IMR-90 (cell line): Measurements from ENCODE around the gene EIF3M. TPM values are rescaled to one million over a fixed set of nuclear protein-coding genes. Genes with fewer than 3 reads are reported as not detected.

ENCODE experiments used
- ATAC-seq: fragments of 200-7000 bp; cut with Tn5 transposase; 2 replicates; pipeline ENCODE4 v1.9.1; 2020; ENCODE audit warnings: low read depth, mild to moderate bottlenecking, moderate library complexity
- BruUV-seq: library from RNA; stranded (reverse); fragments of 400-500 nt; replicated peaks from 2 replicates; lab custom pipeline; 2021; lab: Mats Ljungman, UMichigan
- CTCF ChIA-PET: fragments of 300-600 bp; formaldehyde crosslinking; extraction: SDS; loops from one replicate; lab custom pipeline; 2021; ENCODE audit warnings: antibody characterized with exemption; lab: Yijun Ruan, JAX
- POLR2A ChIA-PET: fragments of 300-600 bp; sonication (Branson Sonifier 250); formaldehyde crosslinking; loops from one replicate; lab custom pipeline; 2022; ENCODE audit warnings: antibody characterized with exemption; ENCODE audit not compliant: unreplicated experiment; lab: Charles Lee
- DNase-seq: peaks from one replicate; pipeline ENCODE4 v3.0.0; 2013
- H2AFZ ChIP-seq: replicated peaks from 2 replicates; pipeline ENCODE3; 2013; ENCODE audit warnings: low read length, mild to moderate bottlenecking; ENCODE audit not compliant: poor library complexity
- H2AK5ac ChIP-seq: 2 replicates; pipeline ENCODE4 v1.6.1; 2013; ENCODE audit warnings: low read depth, low read length, inconsistent platforms
- H2AK9ac ChIP-seq: replicated peaks from 2 replicates; pipeline ENCODE3; 2013; ENCODE audit warnings: mild to moderate bottlenecking, low read depth, low read length, moderate library complexity; ENCODE audit not compliant: poor library complexity
- H2BK120ac ChIP-seq: 2 replicates; pipeline ENCODE4 v1.6.1; 2013; ENCODE audit warnings: low read depth, low read length, inconsistent platforms
- H2BK15ac ChIP-seq: 3 replicates; pipeline ENCODE4 v1.6.1; 2013; ENCODE audit warnings: low read depth, low read length, inconsistent platforms
- H2BK20ac ChIP-seq: 2 replicates; pipeline ENCODE4 v1.6.1; 2013; ENCODE audit warnings: low read depth, mild to moderate bottlenecking, inconsistent platforms, low read length, moderate library complexity
- H2BK5ac ChIP-seq: 2 replicates; pipeline ENCODE4 v1.6.1; 2013; ENCODE audit warnings: mild to moderate bottlenecking, low read depth, low read length, inconsistent platforms; ENCODE audit not compliant: poor library complexity, severe bottlenecking
- H3K14ac ChIP-seq: replicated peaks from 2 replicates; pipeline ENCODE4 v1.6.1; 2013; ENCODE audit warnings: low read depth, low read length, inconsistent platforms
- H3K18ac ChIP-seq: 2 replicates; pipeline ENCODE4 v1.6.1; 2013; ENCODE audit warnings: low read depth, low read length, control low read depth
- H3K23ac ChIP-seq: 2 replicates; pipeline ENCODE4 v1.6.1; 2013; ENCODE audit warnings: low read depth, low read length, inconsistent platforms
- H3K27ac ChIP-seq: 2 replicates; pipeline ENCODE4 v1.5.1; 2013; ENCODE audit warnings: mild to moderate bottlenecking, control low read depth, low read length; ENCODE audit not compliant: insufficient read depth
- H3K27me3 ChIP-seq: 2 replicates; pipeline ENCODE4 v1.6.1; 2013; ENCODE audit warnings: low read length; ENCODE audit not compliant: control insufficient read depth, insufficient read depth
- H3K36me3 ChIP-seq: 2 replicates; pipeline ENCODE4 v1.6.1; 2013; ENCODE audit warnings: low read length, mixed read lengths; ENCODE audit not compliant: control insufficient read depth, insufficient read depth
- H3K4ac ChIP-seq: 2 replicates; pipeline ENCODE4 v1.6.1; 2013; ENCODE audit warnings: low read depth, low read length, inconsistent platforms
- H3K4me1 ChIP-seq: 2 replicates; pipeline ENCODE4 v1.6.1; 2013; ENCODE audit warnings: low read length, mixed read lengths; ENCODE audit not compliant: control insufficient read depth, insufficient read depth
- H3K4me2 ChIP-seq: 2 replicates; pipeline ENCODE4 v1.6.1; 2013; ENCODE audit warnings: low read depth, mild to moderate bottlenecking, control low read depth, low read length, moderate library complexity
- H3K4me3 ChIP-seq: 2 replicates; pipeline ENCODE4 v1.5.1; 2013; ENCODE audit warnings: low read depth, mild to moderate bottlenecking, control low read depth, low read length, moderate library complexity; ENCODE audit not compliant: insufficient read depth
- H3K56ac ChIP-seq: 2 replicates; pipeline ENCODE4 v1.6.1; 2013; ENCODE audit warnings: low read length, inconsistent platforms; ENCODE audit not compliant: insufficient read depth; ENCODE audit errors: extremely low read depth
- H3K79me1 ChIP-seq, 2 experiments: 2 replicates each; pipeline ENCODE4 v1.6.1; 2013; ENCODE audit warnings: low read length in 2 of 2, inconsistent platforms in 1 of 2, low read depth in 1 of 2
- H3K9ac ChIP-seq: 2 replicates; pipeline ENCODE4 v1.6.1; 2013; ENCODE audit warnings: low read depth, low read length, control low read depth
- H3K9me1 ChIP-seq: 2 replicates; pipeline ENCODE4 v1.6.1; 2013; ENCODE audit warnings: low read length, inconsistent platforms; ENCODE audit not compliant: insufficient read depth
- H3K9me3 ChIP-seq: 2 replicates; pipeline ENCODE4 v1.6.1; 2013; ENCODE audit warnings: low read length; ENCODE audit not compliant: control insufficient read depth, insufficient read depth
- H4K20me1 ChIP-seq: 2 replicates; pipeline ENCODE4 v1.6.1; 2013; ENCODE audit warnings: low read length, inconsistent platforms; ENCODE audit not compliant: insufficient read depth
- H4K5ac ChIP-seq: 2 replicates; pipeline ENCODE4 v1.6.1; 2013; ENCODE audit warnings: mild to moderate bottlenecking, low read depth, low read length, control low read depth
- H4K8ac ChIP-seq, 2 experiments: 2 replicates each; pipeline ENCODE4 v1.6.1; 2013; ENCODE audit warnings: low read depth in 2 of 2, low read length in 2 of 2, control low read depth in 1 of 2, inconsistent platforms in 1 of 2
- H4K91ac ChIP-seq: 2 replicates; pipeline ENCODE4 v1.6.1; 2013; ENCODE audit warnings: low read depth, low read length, inconsistent platforms; ENCODE audit not compliant: insufficient read depth
- BHLHE40 ChIP-seq: fragments of 150-350 bp; IDR thresholded peaks from 2 replicates; pipeline ENCODE4 v1.6.1; 2016; ENCODE audit warnings: mild to moderate bottlenecking, low read depth, low read length
- CHD1 ChIP-seq: IDR thresholded peaks from 2 replicates; pipeline ENCODE4 v1.6.1; 2012; ENCODE audit warnings: low read depth, low read length, improper control_type of control experiment
- CTCF ChIP-seq: conservative IDR thresholded peaks from 2 replicates; pipeline ENCODE4 v1.5.1; 2012; ENCODE audit warnings: mild to moderate bottlenecking, low read depth, low read length, improper control_type of control experiment
- ELK1 ChIP-seq: fragments of 150-350 bp; IDR thresholded peaks from 2 replicates; pipeline ENCODE4 v1.6.1; 2016; ENCODE audit warnings: low read depth, mild to moderate bottlenecking, low read length, moderate library complexity, borderline replicate concordance
- MAFK ChIP-seq: IDR thresholded peaks from 2 replicates; pipeline ENCODE4 v1.6.1; 2012; ENCODE audit warnings: low read depth, low read length, improper control_type of control experiment
- MAZ ChIP-seq: IDR thresholded peaks from 2 replicates; pipeline ENCODE4 v1.6.1; 2012; ENCODE audit warnings: low read depth, mild to moderate bottlenecking, low read length, improper control_type of control experiment, moderate library complexity, borderline replicate concordance
- MXI1 ChIP-seq: IDR thresholded peaks from 2 replicates; pipeline ENCODE4 v1.6.1; 2012; ENCODE audit warnings: low read depth, mild to moderate bottlenecking, low read length, moderate library complexity, borderline replicate concordance
- NFE2L2 ChIP-seq: fragments of 150-350 bp; IDR thresholded peaks from 2 replicates; pipeline ENCODE4 v1.6.1; 2016; ENCODE audit warnings: low read depth, mild to moderate bottlenecking, low read length
- POLR2A ChIP-seq: IDR thresholded peaks from 2 replicates; pipeline ENCODE4 v1.6.1; 2012; ENCODE audit warnings: mild to moderate bottlenecking, low read depth, low read length
- RAD21 ChIP-seq: IDR thresholded peaks from 2 replicates; pipeline ENCODE4 v1.6.1; 2012; ENCODE audit warnings: low read length, improper control_type of control experiment
- RFX5 ChIP-seq: IDR thresholded peaks from 2 replicates; pipeline ENCODE4 v1.8.0; 2012; ENCODE audit warnings: low read depth, mild to moderate bottlenecking, low read length, moderate library complexity
- SMC3 ChIP-seq: fragments of 150-350 bp; IDR thresholded peaks from 2 replicates; pipeline ENCODE4 v1.6.1; 2016; ENCODE audit warnings: low read depth, mild to moderate bottlenecking, antibody characterized with exemption, low read length, moderate library complexity
- USF2 ChIP-seq: fragments of 150-350 bp; IDR thresholded peaks from 2 replicates; pipeline ENCODE4 v1.6.1; 2017; ENCODE audit warnings: mild to moderate bottlenecking, antibody characterized with exemption, low read length, low read depth
- WGBS, 2 experiments: methylation state at CpG; one replicate each; pipeline versions ENCODE4 v1.1.5 to v1.1.7; 2013; ENCODE audit warnings: missing lambda C conversion rate in 2 of 2; ENCODE audit not compliant: insufficient read length in 1 of 2; ENCODE audit errors: extremely low coverage in 2 of 2; 5-methylcytosine and 5-hydroxymethylcytosine counted together
- dilution Hi-C: fragments of 300-500 bp; cut with HindIII; formaldehyde crosslinking; loops from one replicate; pipeline ENCODE4 v1.14.3; 2018; ENCODE audit warnings: low sequenced_read_pairs; ENCODE audit not compliant: unreplicated experiment
- in situ Hi-C: fragments of 300-500 bp; cut with MboI; formaldehyde crosslinking; loops from 3 replicates; pipeline ENCODE4 v1.14.3; 2019; ENCODE audit warnings: low sequenced_read_pairs, inconsistent platforms, mixed read lengths
- intact Hi-C: fragments of 100-400 bp; cut with micrococcal nuclease; formaldehyde crosslinking; loops from 2 replicates; pipeline ENCODE4 v1.10.0; 2022
- polyA plus RNA-seq, 3 experiments: library from polyadenylated mRNA; depleted of rRNA; stranded (reverse); fragments of >200 nt; gene quantifications; 2 replicates each; pipeline ENCODE4 v1.2.3, GENCODE V29; 2012; ENCODE audit warnings: low replicate concordance in 1 of 3
- total RNA-seq: library from RNA; depleted of rRNA; stranded (reverse); fragments of >200 nt; gene quantifications from 2 replicates; pipeline ENCODE4 v1.2.3, GENCODE V29; 2012

Gene EIF3M
- total and polyA plus RNA-seq, 2 of the 4 experiments (the other 2 are of a cell fraction), result 376 to 466 TPM

- Histone ChIP-seq H3K4me3 (no peak overlapping the region), H2BK120ac (no peak overlapping the region), H3K9me3 (no peaks in the 10 kb centered on the region), H4K8ac (no peak overlapping the region; a peak in 1 of 4 replicates), H3K79me1 (0 out of 4 replicates have a peak, but pooled peaks cover 0 to 8% of the 10 kb centered on the region in 2 experiments), H3K36me3 (no peaks in the 10 kb centered on the region), H2BK5ac (no peak overlapping the region), H2BK20ac (no peak overlapping the region), H2AK9ac (no peak overlapping the region), H2AFZ (no peak overlapping the region), H3K9ac (no peak overlapping the region), H3K4me2 (no peak overlapping the region), H3K27me3 (no peaks in the 10 kb centered on the region), H4K20me1 (peaks cover 20% of the 10 kb centered on the region), H3K4me1 (no peaks in the 10 kb centered on the region), H3K27ac (no peak overlapping the region), H3K23ac (no peak overlapping the region), H3K4ac (no peak overlapping the region), H2AK5ac (no peak overlapping the region), H4K5ac (no peak overlapping the region), H2BK15ac (no peak overlapping the region), H3K18ac (no peak overlapping the region), H3K14ac (no peak overlapping the region), H3K56ac (no peak overlapping the region), H4K91ac (no peak overlapping the region), H3K9me1 (0 out of 2 replicates have a peak, but pooled peaks cover 2% of the 10 kb centered on the region)
- TF ChIP-seq MXI1, result no peak
- no peak for TF ChIP-seq RFX5
- TF ChIP-seq BHLHE40, result no peak
- no peak for TF ChIP-seq POLR2A
- no peak for TF ChIP-seq NFE2L2
- no peak for TF ChIP-seq SMC3
- TF ChIP-seq MAZ, result no peak
- TF ChIP-seq CHD1, result no peak
- TF ChIP-seq ELK1, result no peak
- no peak for TF ChIP-seq RAD21
- no peak for TF ChIP-seq CTCF
- no peak for TF ChIP-seq USF2
- no peak for TF ChIP-seq MAFK
- BruUV-seq, result no TSS peak
- dilution Hi-C loops (no loop called here), intact Hi-C loops (loop anchor here (10.0 kb wide), 1 partner anchor 257 kb away; no protein-coding TSS in a partner anchor), in situ Hi-C loops (loop anchor here (25.0 kb wide), 2 partner anchors 481 to 494 kb away; partner anchors contain the start of gene RCN1)
- no peak for ATAC-seq
- POLR2A ChIA-PET, result no interaction called here
- DNase-seq, result no peak
- CTCF ChIA-PET, result no interaction called here
- WGBS, 2 experiments, result 80% methylated on average over 1 of the region's 3 CpGs; no CpG with 5 or more reads in 1 of the 2 experiments
Observed at GRCh38 chr11:32581556-32581955, 2.1 kb upstream of the EIF3M start.
